ENCODE data around the gene RAI1.

The RAI1 gene

GRCh38 chr17:17724307-17725010 lies 43.2 kb downstream of the RAI1 start:
- Histone ChIP-seq H3K27me3 (ENCODE audit: control insufficient read depth in 1 of 2, insufficient read depth in 2 of 2, low read length in 2 of 2) (no peaks in the 10 kb centered on the region), H3K4me1 (ENCODE audit: control insufficient read depth in 1 of 2, insufficient read depth in 2 of 2, low read length in 2 of 2) (peaks cover 2 to 31% of the 10 kb centered on the region in 2 donors), H3K9me3 (ENCODE audit: control insufficient read depth in 1 of 2, low read length in 2 of 2) (no peaks in the 10 kb centered on the region), H3K4me3 (ENCODE audit: low read depth in 1 of 2, low read length in 2 of 2) (peak overlapping the region; percentile 27 to 60), H3K27ac (ENCODE audit: low read depth, low read length) (no peak overlapping the region), H3K36me3 (ENCODE audit: control insufficient read depth in 1 of 2, insufficient read depth in 2 of 2, low read length in 2 of 2) (peaks cover 0 to 4% of the 10 kb centered on the region in 2 donors), H3K9ac (ENCODE audit: low read depth in 1 of 2, low read length in 2 of 2) (no peak overlapping the region)

- Histone ChIP-seq H3K4me1 (ENCODE audit: control insufficient read depth in 1 of 2, insufficient read depth in 2 of 2, low read length in 2 of 2) (peaks cover 4 to 34% of the 10 kb centered on the region in 2 donors), H3K9me3 (ENCODE audit: control insufficient read depth in 1 of 2, low read length in 2 of 2) (no peaks in the 10 kb centered on the region), H3K36me3 (ENCODE audit: control insufficient read depth in 1 of 2, insufficient read depth in 2 of 2, low read length in 2 of 2) (peaks cover 0 to 4% of the 10 kb centered on the region in 2 donors), H3K27me3 (ENCODE audit: control insufficient read depth in 1 of 2, insufficient read depth in 2 of 2, low read length in 2 of 2) (no peaks in the 10 kb centered on the region), H3K4me3 (ENCODE audit: low read depth in 1 of 2, low read length in 2 of 2) (no peak overlapping the region), H3K27ac (ENCODE audit: low read depth, low read length) (no peak overlapping the region), H3K9ac (ENCODE audit: low read depth in 1 of 2, low read length in 2 of 2) (no peak overlapping the region)
These were observed 43.9 kb downstream of the RAI1 start for GRCh38 chr17:17725011-17725751.

- Histone ChIP-seq H3K27me3 (ENCODE audit: control insufficient read depth in 1 of 2, insufficient read depth in 2 of 2, low read length in 2 of 2) (no peaks in the 10 kb centered on the region), H3K4me3 (ENCODE audit: low read depth in 1 of 2, low read length in 2 of 2) (no peak overlapping the region), H3K9me3 (ENCODE audit: control insufficient read depth in 1 of 2, low read length in 2 of 2) (no peaks in the 10 kb centered on the region), H3K27ac (ENCODE audit: low read depth, low read length) (no peak overlapping the region), H3K4me1 (ENCODE audit: control insufficient read depth in 1 of 2, insufficient read depth in 2 of 2, low read length in 2 of 2) (peaks cover 4 to 34% of the 10 kb centered on the region in 2 donors), H3K9ac (ENCODE audit: low read depth in 1 of 2, low read length in 2 of 2) (no peak overlapping the region), H3K36me3 (ENCODE audit: control insufficient read depth in 1 of 2, insufficient read depth in 2 of 2, low read length in 2 of 2) (peaks cover 0 to 4% of the 10 kb centered on the region in 2 donors)
These were observed 44.6 kb downstream of the RAI1 start for GRCh38 chr17:17725752-17726457.

- no peaks in the 10 kb centered on the region for H3K9me3 ChIP-seq (ENCODE audit: control insufficient read depth in 1 of 2, low read length in 2 of 2)
- H3K4me3 ChIP-seq (ENCODE audit: low read depth in 1 of 2, low read length in 2 of 2) = no peak overlapping the region
- peaks cover 4 to 34% of the 10 kb centered on the region in 2 donors for H3K4me1 ChIP-seq (ENCODE audit: control insufficient read depth in 1 of 2, insufficient read depth in 2 of 2, low read length in 2 of 2)
- H3K9ac ChIP-seq (ENCODE audit: low read depth in 1 of 2, low read length in 2 of 2) = no peak overlapping the region
- peaks cover 0 to 4% of the 10 kb centered on the region in 2 donors for H3K36me3 ChIP-seq (ENCODE audit: control insufficient read depth in 1 of 2, insufficient read depth in 2 of 2, low read length in 2 of 2)
- no peak overlapping the region for H3K27ac ChIP-seq (ENCODE audit: low read depth, low read length)
- no peaks in the 10 kb centered on the region for H3K27me3 ChIP-seq (ENCODE audit: control insufficient read depth in 1 of 2, insufficient read depth in 2 of 2, low read length in 2 of 2)
These were observed 45.3 kb downstream of the RAI1 start for GRCh38 chr17:17726458-17727060.

GRCh38 chr17:17727111-17727659 lies 45.9 kb downstream of the RAI1 start:
- Histone ChIP-seq H3K4me1 (ENCODE audit: control insufficient read depth in 1 of 2, insufficient read depth in 2 of 2, low read length in 2 of 2) (peaks cover 4 to 29% of the 10 kb centered on the region in 2 donors), H3K9ac (ENCODE audit: low read depth in 1 of 2, low read length in 2 of 2) (no peak overlapping the region), H3K27ac (ENCODE audit: low read depth, low read length) (no peak overlapping the region), H3K27me3 (ENCODE audit: control insufficient read depth in 1 of 2, insufficient read depth in 2 of 2, low read length in 2 of 2) (no peaks in the 10 kb centered on the region), H3K9me3 (ENCODE audit: control insufficient read depth in 1 of 2, low read length in 2 of 2) (no peaks in the 10 kb centered on the region), H3K36me3 (ENCODE audit: control insufficient read depth in 1 of 2, insufficient read depth in 2 of 2, low read length in 2 of 2) (peaks cover 0 to 4% of the 10 kb centered on the region in 2 donors), H3K4me3 (ENCODE audit: low read depth in 1 of 2, low read length in 2 of 2) (no peak overlapping the region)

- H3K27ac ChIP-seq (ENCODE audit: low read depth, low read length) = no peak overlapping the region
These were observed 46.9 kb downstream of the RAI1 start for GRCh38 chr17:17728146-17728545.

GRCh38 chr17:17728550-17729251 lies 47.4 kb downstream of the RAI1 start:
- no peak overlapping the region for H3K27ac ChIP-seq (ENCODE audit: low read depth, low read length)

More at GRCh38 chr17:17728146-17728545, 46.9 kb downstream of the RAI1 start:
- no peak overlapping the region for H3K9ac ChIP-seq (ENCODE audit: low read depth in 1 of 2, low read length in 2 of 2)
- H3K36me3 ChIP-seq (ENCODE audit: control insufficient read depth in 1 of 2, insufficient read depth in 2 of 2, low read length in 2 of 2) = peaks cover 0 to 4% of the 10 kb centered on the region in 2 donors
- no peak overlapping the region for H3K4me3 ChIP-seq (ENCODE audit: low read depth in 1 of 2, low read length in 2 of 2)
- no peaks in the 10 kb centered on the region for H3K9me3 ChIP-seq (ENCODE audit: control insufficient read depth in 1 of 2, low read length in 2 of 2)
- peaks cover 4 to 24% of the 10 kb centered on the region in 2 donors for H3K4me1 ChIP-seq (ENCODE audit: control insufficient read depth in 1 of 2, insufficient read depth in 2 of 2, low read length in 2 of 2)
- H3K27me3 ChIP-seq (ENCODE audit: control insufficient read depth in 1 of 2, insufficient read depth in 2 of 2, low read length in 2 of 2) = no peaks in the 10 kb centered on the region

GRCh38 chr17:17729620-17730249 lies 48.5 kb downstream of the RAI1 start:
- Histone ChIP-seq H3K9ac (ENCODE audit: low read depth in 1 of 2, low read length in 2 of 2) (no peak overlapping the region), H3K4me1 (ENCODE audit: control insufficient read depth in 1 of 2, insufficient read depth in 2 of 2, low read length in 2 of 2) (peaks cover 4 to 20% of the 10 kb centered on the region in 2 donors), H3K27ac (ENCODE audit: low read depth, low read length) (no peak overlapping the region), H3K9me3 (ENCODE audit: control insufficient read depth in 1 of 2, low read length in 2 of 2) (no peaks in the 10 kb centered on the region), H3K27me3 (ENCODE audit: control insufficient read depth in 1 of 2, insufficient read depth in 2 of 2, low read length in 2 of 2) (no peaks in the 10 kb centered on the region), H3K4me3 (ENCODE audit: low read depth in 1 of 2, low read length in 2 of 2) (no peak overlapping the region), H3K36me3 (ENCODE audit: control insufficient read depth in 1 of 2, insufficient read depth in 2 of 2, low read length in 2 of 2) (peaks cover 0 to 4% of the 10 kb centered on the region in 2 donors)

More at GRCh38 chr17:17728550-17729251, 47.4 kb downstream of the RAI1 start:
- Histone ChIP-seq H3K36me3 (ENCODE audit: control insufficient read depth in 1 of 2, insufficient read depth in 2 of 2, low read length in 2 of 2) (peaks cover 0 to 4% of the 10 kb centered on the region in 2 donors), H3K9me3 (ENCODE audit: control insufficient read depth in 1 of 2, low read length in 2 of 2) (no peaks in the 10 kb centered on the region), H3K4me1 (ENCODE audit: control insufficient read depth in 1 of 2, insufficient read depth in 2 of 2, low read length in 2 of 2) (peaks cover 4 to 23% of the 10 kb centered on the region in 2 donors), H3K9ac (ENCODE audit: low read depth in 1 of 2, low read length in 2 of 2) (no peak overlapping the region), H3K27me3 (ENCODE audit: control insufficient read depth in 1 of 2, insufficient read depth in 2 of 2, low read length in 2 of 2) (no peaks in the 10 kb centered on the region), H3K4me3 (ENCODE audit: low read depth in 1 of 2, low read length in 2 of 2) (no peak overlapping the region)

All from duodenal mucosa (tissue), 2 donors.